Spleen (tissue), 11 donors: ENCODE data around the gene TIGD6. TPM values are rescaled to one million over a fixed set of nuclear protein-coding genes. Genes with fewer than 3 reads are reported as not detected.

ENCODE experiments used
- DNase-seq: peaks from one replicate; pipeline ENCODE4 v3.0.0-alpha.2; 2020
- H3K27ac ChIP-seq, 8 donors: fragments of 200-600 bp; sonication (generic) in 7 of 8; 1 replicate in 4 of 8; 2 replicates in 4 of 8; pipeline versions ENCODE4 v1.5.0 to v1.8.0; 2016 to 2021; ENCODE audit warnings: inconsistent platforms in 4 of 8, mild to moderate bottlenecking in 4 of 8, moderate library complexity in 1 of 8
- H3K27me3 ChIP-seq, 7 donors: fragments of 200-600 bp; sonication (generic) in 6 of 7; replicated peaks in 1 of 7; 1 replicate in 4 of 7; 2 replicates in 3 of 7; pipeline versions ENCODE4 v1.5.0 to v1.8.0; 2016 to 2021; ENCODE audit warnings: inconsistent platforms in 3 of 7, mild to moderate bottlenecking in 1 of 7
- H3K36me3 ChIP-seq, 6 donors: fragments of 200-600 bp; sonication (generic) in 5 of 6; 1 replicate in 4 of 6; 2 replicates in 2 of 6; pipeline versions ENCODE4 v1.5.0 to v1.8.0; 2016 to 2021; ENCODE audit warnings: inconsistent platforms in 2 of 6
- H3K4me1 ChIP-seq, 6 donors: fragments of 200-600 bp; sonication (generic) in 5 of 6; 1 replicate in 3 of 6; 2 replicates in 3 of 6; pipeline versions ENCODE4 v1.5.0 to v1.8.0; 2016 to 2021; ENCODE audit warnings: inconsistent platforms in 3 of 6
- H3K4me3 ChIP-seq, 8 donors: fragments of 200-600 bp; sonication (generic) in 7 of 8; 1 replicate in 4 of 8; 2 replicates in 4 of 8; pipeline versions ENCODE4 v1.5.0 to v1.8.0; 2016 to 2021; ENCODE audit warnings: inconsistent platforms in 4 of 8, mild to moderate bottlenecking in 4 of 8, moderate library complexity in 2 of 8
- H3K9me3 ChIP-seq, 8 donors: fragments of 200-600 bp; sonication (generic) in 7 of 8; 1 replicate in 4 of 8; 2 replicates in 4 of 8; pipeline versions ENCODE4 v1.5.0 to v1.8.0; 2016 to 2021; ENCODE audit warnings: inconsistent platforms in 4 of 8
- CTCF ChIP-seq, 11 experiments: fragments of 200-600 bp in 7 of 11; fragments of 450-650 bp in 4 of 11; sonication (generic) in 4 of 11; IDR thresholded peaks in 8 of 11; conservative IDR thresholded peaks in 3 of 11; 1 replicate in 7 of 11; 2 replicates in 4 of 11; pipeline versions ENCODE4 v1.4.0 to v1.8.0; 2016 to 2021; ENCODE audit warnings: antibody characterized with exemption in 11 of 11, inconsistent platforms in 4 of 11, mild to moderate bottlenecking in 1 of 11
- POLR2A ChIP-seq, 3 donors: fragments of 450-650 bp; IDR thresholded peaks; one replicate each; pipeline ENCODE4 v1.5.1; 2017; ENCODE audit warnings: antibody characterized with exemption in 3 of 3, mild to moderate bottlenecking in 1 of 3
- POLR2AphosphoS5 ChIP-seq, 3 donors: sonication (generic); formaldehyde crosslinking; IDR thresholded peaks; one replicate each; pipeline ENCODE4 v1.5.1; 2017; ENCODE audit warnings: antibody characterized with exemption in 3 of 3
- WGBS, 5 donors: extraction: QIAGEN DNeasy Blood & Tissue Kit in 3 of 5; methylation state at CpG; one replicate each; pipeline versions ENCODE4 v1.1.5 to v1.1.7; 2013 to 2018; 5-methylcytosine and 5-hydroxymethylcytosine counted together
- intact Hi-C: fragments of 100-400 bp; cut with DNase I; formaldehyde crosslinking; loops from one replicate; pipeline ENCODE4 v1.15.0; 2023; ENCODE audit warnings: low total_unique reads
- polyA plus RNA-seq, 3 donors: library from polyadenylated mRNA; stranded (reverse); fragments of 200-250 nt; gene quantifications; one replicate each; pipeline ENCODE4 v1.2.1, GENCODE V29; 2013
- total RNA-seq, 7 donors: library from RNA; depleted of rRNA in 3 of 7; stranded (reverse); fragments of >200 nt in 3 of 7; fragmentation: NEBNext Ultra II Directional in 4 of 7; extraction: Animal tissue kit (Norgen Biotek cat#: 25700) in 4 of 7; gene quantifications; one replicate each; pipeline versions ENCODE4 v1.1.0 to v1.2.1, GENCODE V29; 2016 to 2021
- donor health status: healthy with polysubstance abuse.
- donor health status: DM: no; HTN: no; CAD: no; lungs with moderate emphysema.
- donor health status: DM: no; HTN: no; CAD: no.
- donor health status: Bipolar disorder and iron deficiency.
- donor health status: healthy.
- donor health status: DM: no; HTN: no; CAD: no.
- donor health status: DM: yes; HTN: yes; CAD: no.

The TIGD6 gene
- total and polyA plus RNA-seq, 10 donors, result 2.4 to 5.8 (median 3.4) TPM

GRCh38 chr5:150016537-150016936, 16.1 kb upstream of the TIGD6 start:
- H3K4me1 ChIP-seq, result peaks cover 0 to 4% (median 0%) of the 10 kb centered on the region in 6 donors
- H3K27ac ChIP-seq, result no peak overlapping the region
- no peak for TF ChIP-seq POLR2AphosphoS5 (IDR thresholded peaks at IDR 0.05)
- no peak for TF ChIP-seq CTCF (IDR thresholded peaks at IDR 0.05 in 8 of 11, conservative IDR thresholded peaks at IDR 0.05 in 3 of 11)
- TF ChIP-seq POLR2A (IDR thresholded peaks at IDR 0.05), result no peak
- no peak for DNase-seq
- peaks cover 0 to 19% (median 16%) of the 10 kb centered on the region in 8 donors for H3K9me3 ChIP-seq
- peaks cover 3 to 100% (median 82%) of the 10 kb centered on the region in 6 donors for H3K36me3 ChIP-seq
- no peak overlapping the region for H3K4me3 ChIP-seq
- H3K27me3 ChIP-seq, result no peaks in the 10 kb centered on the region
- intact Hi-C loops, result no loop called here

DNA sequence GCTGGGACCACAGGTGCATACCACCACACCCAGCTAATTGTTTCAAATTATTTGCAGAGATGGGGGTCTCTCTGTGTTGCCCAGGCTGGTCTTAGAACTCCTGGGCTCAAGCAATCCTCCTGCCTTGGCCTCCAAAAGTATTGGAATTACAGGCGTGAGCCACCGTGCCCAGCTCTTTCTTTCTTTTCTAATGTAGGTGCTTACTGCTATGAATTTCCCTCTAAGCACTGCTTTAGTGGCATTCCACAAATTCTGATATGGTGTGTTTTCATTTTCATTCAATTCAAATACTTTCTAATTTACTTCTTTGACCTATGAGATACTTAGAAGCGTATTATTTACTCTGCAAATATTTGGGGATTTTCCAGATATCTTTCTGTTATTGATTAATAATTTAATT, 15.0 kb upstream of the TIGD6 start:
- H3K36me3 ChIP-seq, result peaks cover 3 to 100% (median 82%) of the 10 kb centered on the region in 6 donors
- WGBS, 5 donors, result 97 to 98% (median 98%) methylated on average over 3 of the region's 3 CpGs
- no peak for DNase-seq

DNA sequence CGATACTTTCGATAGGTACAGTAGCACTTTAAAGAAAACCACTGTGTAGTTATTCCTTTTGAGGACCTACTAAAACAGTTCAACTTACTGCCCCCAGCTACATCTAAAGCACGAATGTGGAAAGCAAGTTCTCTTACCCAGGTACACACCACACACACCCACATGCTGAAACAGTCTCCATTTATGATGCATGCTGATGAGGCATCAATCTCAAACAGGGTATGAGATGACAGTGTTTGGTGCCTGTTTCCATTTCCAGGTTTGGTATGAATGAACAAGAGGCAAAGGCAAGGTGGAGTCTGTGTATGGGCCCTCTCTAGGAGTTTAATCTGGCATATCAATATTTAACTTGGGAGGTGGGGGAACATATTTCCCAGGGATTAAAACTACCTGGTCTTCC, 14.0 kb upstream of the TIGD6 start:
- Histone ChIP-seq H3K27ac (no peak overlapping the region), H3K36me3 (peaks cover 3 to 100% (median 85%) of the 10 kb centered on the region in 6 donors), H3K27me3 (no peaks in the 10 kb centered on the region), H3K9me3 (peaks cover 0 to 19% (median 16%) of the 10 kb centered on the region in 8 donors), H3K4me1 (no peaks in the 10 kb centered on the region), H3K4me3 (no peak overlapping the region)
- intact Hi-C loops, result no loop called here
- WGBS, 5 donors, result 96 to 98% (median 96%) methylated on average over 3 of the region's 3 CpGs
- no peak for DNase-seq
- TF ChIP-seq POLR2A (IDR thresholded peaks at IDR 0.05) (no peak), CTCF (IDR thresholded peaks at IDR 0.05 in 8 of 11, conservative IDR thresholded peaks at IDR 0.05 in 3 of 11) (no peak), POLR2AphosphoS5 (IDR thresholded peaks at IDR 0.05) (no peak)

More for the DNA sequence above, 15.0 kb upstream of the TIGD6 start:
- H3K27ac ChIP-seq, result no peak overlapping the region
- TF ChIP-seq POLR2A (IDR thresholded peaks at IDR 0.05) (no peak), CTCF (IDR thresholded peaks at IDR 0.05 in 8 of 11, conservative IDR thresholded peaks at IDR 0.05 in 3 of 11) (no peak), POLR2AphosphoS5 (IDR thresholded peaks at IDR 0.05) (no peak)
- peaks cover 0 to 19% (median 16%) of the 10 kb centered on the region in 8 donors for H3K9me3 ChIP-seq
- intact Hi-C loops, result no loop called here
- H3K27me3 ChIP-seq, result no peaks in the 10 kb centered on the region
- no peaks in the 10 kb centered on the region for H3K4me1 ChIP-seq
- no peak overlapping the region for H3K4me3 ChIP-seq

DNA sequence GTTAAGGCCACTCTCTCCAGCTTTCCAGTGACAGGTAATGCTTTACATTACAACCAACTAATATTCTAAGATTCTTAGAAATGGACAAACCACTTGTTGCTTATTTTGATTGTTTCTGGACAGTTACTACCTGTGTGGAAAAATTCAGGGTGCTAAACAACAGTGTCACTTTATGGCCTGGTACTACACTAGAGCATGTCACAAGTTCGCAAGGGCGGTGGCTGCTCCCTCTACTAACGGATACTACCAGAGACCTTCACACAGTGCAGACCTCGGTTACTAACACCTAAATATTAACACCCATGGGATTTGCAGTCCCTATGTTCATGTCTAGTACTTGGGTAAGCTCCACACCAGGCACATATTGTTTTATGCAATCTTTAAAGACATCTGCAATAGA, 13.5 kb upstream of the TIGD6 start:
- H3K27ac ChIP-seq, result no peak overlapping the region
- no peak overlapping the region for H3K4me3 ChIP-seq
- no peak for TF ChIP-seq CTCF (IDR thresholded peaks at IDR 0.05 in 8 of 11, conservative IDR thresholded peaks at IDR 0.05 in 3 of 11)
- TF ChIP-seq POLR2A (IDR thresholded peaks at IDR 0.05), result no peak
- TF ChIP-seq POLR2AphosphoS5 (IDR thresholded peaks at IDR 0.05), result no peak
- intact Hi-C loops, result no loop called here
- no peaks in the 10 kb centered on the region for H3K27me3 ChIP-seq
- 94 to 99% (median 97%) methylated on average over 4 of the region's 4 CpGs for WGBS, 5 donors
- no peak for DNase-seq
- peaks cover 0 to 19% (median 16%) of the 10 kb centered on the region in 8 donors for H3K9me3 ChIP-seq
- H3K36me3 ChIP-seq, result peaks cover 3 to 100% (median 84%) of the 10 kb centered on the region in 6 donors
- H3K4me1 ChIP-seq, result no peaks in the 10 kb centered on the region
